ENCODE measurements around the gene SLC16A11.

The SLC16A11 gene

DNA sequence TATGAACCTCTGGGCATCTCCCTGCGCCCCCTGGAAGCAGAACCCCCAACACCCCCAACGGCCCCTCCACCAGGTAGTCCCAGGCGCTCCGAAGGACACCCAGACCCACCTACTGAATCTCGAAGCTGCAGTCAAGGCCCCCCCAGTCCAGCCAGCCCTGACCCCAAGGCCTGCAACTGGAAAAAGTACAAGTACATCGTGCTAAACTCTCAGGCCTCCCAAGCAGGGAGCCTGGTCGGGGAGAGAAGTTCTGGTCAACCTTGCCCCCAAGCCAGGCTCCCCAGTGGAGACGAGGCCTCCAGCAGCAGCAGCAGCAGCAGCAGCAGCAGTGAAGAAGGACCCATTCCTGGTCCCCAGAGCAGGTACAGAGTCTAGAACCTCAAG, 19.5 kb downstream of the SLC16A11 start:
- TF ChIP-seq GATA1 (IDR thresholded peaks at IDR 0.05; ENCODE audit: low read depth, low read length) (no peak), POLR2A (IDR thresholded peaks at IDR 0.05; ENCODE audit: low read length) (no peak)
- DNase-seq = peak in 1 of 2 experiments; percentile 42

- TF ChIP-seq POLR2A (IDR thresholded peaks at IDR 0.05; ENCODE audit: low read length) = no peak
- no peak for TF ChIP-seq GATA1 (IDR thresholded peaks at IDR 0.05; ENCODE audit: low read depth, low read length)
- DNase-seq = peak; percentile 96 to 97
These were observed 20.1 kb downstream of the SLC16A11 start for GRCh38 chr17:7023576-7024401.

GRCh38 chr17:7022781-7023571, 20.9 kb downstream of the SLC16A11 start, which contains the start of gene BCL6B:
BCL6B (plus strand) TSS chr17:7023050; CDS start chr17:7023672, 622 bp downstream.
- DNase-seq = peak in 1 of 2 experiments; percentile 54
- TF ChIP-seq POLR2A (IDR thresholded peaks at IDR 0.05; ENCODE audit: low read length) (no peak), GATA1 (IDR thresholded peaks at IDR 0.05; ENCODE audit: low read depth, low read length) (no peak)

DNA sequence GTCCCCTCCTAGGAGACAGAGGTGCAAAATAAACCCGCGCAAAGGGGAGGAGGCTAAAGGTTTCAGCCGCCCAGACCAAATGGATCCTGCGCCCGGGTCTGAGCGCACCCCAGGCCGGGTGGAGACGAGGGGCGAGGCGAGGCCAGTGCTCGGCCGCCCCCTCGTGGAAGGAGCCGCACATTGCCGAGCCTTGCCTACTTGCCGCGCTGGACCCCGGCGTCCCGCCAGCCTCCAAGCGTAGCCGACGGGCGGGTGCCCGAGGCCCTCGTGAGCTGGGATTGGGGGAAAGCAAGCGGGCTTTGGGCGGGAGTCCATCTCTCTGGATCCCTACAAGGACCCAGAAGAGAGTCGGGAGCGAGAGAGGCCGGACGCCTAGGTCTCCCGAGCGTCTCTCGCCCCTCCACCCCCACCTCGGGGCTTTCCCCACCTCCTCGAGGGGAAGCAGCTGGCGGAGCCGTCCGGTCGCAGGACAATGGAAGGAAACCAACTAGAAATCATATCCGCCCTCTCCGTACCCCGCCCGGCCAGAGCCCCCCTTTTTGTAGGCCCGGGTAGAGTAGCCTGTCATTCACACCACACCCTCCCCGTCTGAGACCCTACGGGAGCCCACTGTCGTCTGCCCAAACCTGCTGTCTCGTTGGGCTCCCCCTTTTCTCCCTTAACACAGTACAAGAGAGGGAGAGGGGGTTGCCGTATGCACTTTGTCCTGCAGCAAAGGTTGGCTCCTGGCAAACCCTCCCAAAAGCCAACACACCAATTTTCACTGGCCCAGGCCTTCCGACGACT, 21.7 kb downstream of the SLC16A11 start:
- TF ChIP-seq GATA1 (IDR thresholded peaks at IDR 0.05; ENCODE audit: low read depth, low read length) = no peak
- TF ChIP-seq POLR2A (IDR thresholded peaks at IDR 0.05; ENCODE audit: low read length) = no peak
- peak; percentile 80 to 88 for DNase-seq

GRCh38 chr17:7020894-7021664, 22.8 kb downstream of the SLC16A11 start:
- DNase-seq = no peak
- TF ChIP-seq GATA1 (IDR thresholded peaks at IDR 0.05; ENCODE audit: low read depth, low read length) (no peak), POLR2A (IDR thresholded peaks at IDR 0.05; ENCODE audit: low read length) (no peak)

DNA sequence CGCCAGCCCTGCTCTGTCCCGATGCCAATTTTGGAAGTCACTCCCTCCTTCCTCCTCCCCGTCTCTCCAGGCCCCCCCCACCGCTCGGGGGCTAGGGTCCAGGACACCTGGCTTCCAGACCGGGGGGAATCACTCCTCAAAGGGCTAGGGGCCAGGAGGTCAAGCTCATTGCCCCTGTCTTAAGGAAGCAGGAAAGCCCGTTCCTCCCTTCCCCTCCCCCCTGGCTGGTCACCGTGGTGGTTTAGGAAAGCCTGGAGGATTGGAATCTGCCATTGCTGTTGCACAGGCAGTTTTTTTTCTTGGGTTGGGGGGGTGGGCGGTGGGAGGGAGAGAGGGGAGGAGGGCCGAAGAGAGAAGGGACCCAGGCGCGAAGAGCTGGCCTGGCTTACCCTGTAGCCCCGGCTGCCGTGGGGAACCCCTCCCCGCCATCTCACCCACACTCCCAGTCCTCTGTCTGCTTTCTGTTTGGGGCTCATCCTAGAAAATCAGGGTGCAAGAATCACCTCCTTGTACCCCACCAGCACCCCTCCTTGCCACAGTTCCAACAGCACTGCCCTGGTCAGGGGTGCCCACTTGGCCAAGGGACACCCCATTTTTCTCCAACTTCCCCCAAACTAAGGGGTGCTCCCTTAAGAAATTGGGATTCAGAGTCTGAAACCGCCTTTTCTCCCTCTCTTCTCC, 23.9 kb downstream of the SLC16A11 start:
- DNase-seq = no peak
- TF ChIP-seq POLR2A (IDR thresholded peaks at IDR 0.05; ENCODE audit: low read length) (no peak), GATA1 (IDR thresholded peaks at IDR 0.05; ENCODE audit: low read depth, low read length) (no peak)

- no peak for TF ChIP-seq GATA1 (IDR thresholded peaks at IDR 0.05; ENCODE audit: low read depth, low read length)
- TF ChIP-seq POLR2A (IDR thresholded peaks at IDR 0.05; ENCODE audit: low read length) = no peak
- no peak for DNase-seq
These were observed 24.5 kb downstream of the SLC16A11 start for GRCh38 chr17:7019367-7019766.

GRCh38 chr17:7018331-7018964, 25.4 kb downstream of the SLC16A11 start:
- no peak for DNase-seq
- TF ChIP-seq GATA1 (IDR thresholded peaks at IDR 0.05; ENCODE audit: low read depth, low read length) (no peak), POLR2A (IDR thresholded peaks at IDR 0.05; ENCODE audit: low read length) (no peak)

GRCh38 chr17:7017827-7018200, 26.1 kb downstream of the SLC16A11 start:
- no peak for DNase-seq
- TF ChIP-seq GATA1 (IDR thresholded peaks at IDR 0.05; ENCODE audit: low read depth, low read length) = no peak
- no peak for TF ChIP-seq POLR2A (IDR thresholded peaks at IDR 0.05; ENCODE audit: low read length)

GRCh38 chr17:7016886-7017826, 26.7 kb downstream of the SLC16A11 start:
- TF ChIP-seq POLR2A (IDR thresholded peaks at IDR 0.05; ENCODE audit: low read length) (no peak), GATA1 (IDR thresholded peaks at IDR 0.05; ENCODE audit: low read depth, low read length) (no peak)

DNA sequence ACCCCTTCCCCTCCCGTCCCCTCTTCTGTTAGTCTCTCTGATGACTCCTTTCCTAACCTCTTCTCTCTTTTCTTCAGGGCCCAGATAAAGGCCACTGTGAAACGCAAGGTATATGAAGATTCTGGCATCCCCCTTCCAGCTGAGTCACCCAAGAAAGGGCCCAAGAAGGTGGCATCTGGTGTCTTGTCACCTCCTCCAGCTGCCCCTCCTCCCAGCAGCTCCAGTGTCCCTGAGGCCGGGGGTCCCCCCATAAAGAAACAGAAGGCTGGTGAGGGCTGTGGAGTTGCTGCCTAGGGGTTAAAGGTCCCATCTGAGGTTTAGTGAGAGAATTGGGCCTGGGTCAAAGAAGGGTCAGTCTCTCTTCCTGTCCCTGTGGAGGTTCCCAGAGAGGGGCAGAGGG, 27.5 kb downstream of the SLC16A11 start:
- no peak for TF ChIP-seq GATA1 (IDR thresholded peaks at IDR 0.05; ENCODE audit: low read depth, low read length)
- no peak for DNase-seq

More at GRCh38 chr17:7016886-7017826, 26.7 kb downstream of the SLC16A11 start:
- DNase-seq = no peak

Data from erythroblast (primary cell).